HCT116 (cell line): Measurements from ENCODE around the gene ATP6V1G2. TPM values are rescaled to one million over a fixed set of nuclear protein-coding genes. Genes with fewer than 3 reads are reported as not detected.

Experiments
- ATAC-seq: fragments of 200-7000 bp; cut with Tn5 transposase; 2 replicates; pipeline ENCODE4 v1.9.1; 2020; ENCODE audit warnings: mild to moderate bottlenecking, moderate library complexity
- BruUV-seq: library from RNA; stranded (reverse); fragments of 400-500 nt; replicated peaks from 2 replicates; lab custom pipeline; 2021; lab: Mats Ljungman, UMichigan
- CTCF ChIA-PET: fragments of 300-600 bp; sonication (Branson Sonifier 250); formaldehyde crosslinking; loops from one replicate; lab custom pipeline; 2021; ENCODE audit warnings: antibody characterized with exemption; lab: Charles Lee
- POLR2A ChIA-PET: fragments of 300-600, 350-600 bp; sonication (Branson Sonifier 250); formaldehyde crosslinking; loops from one replicate; lab custom pipeline; 2021; ENCODE audit warnings: antibody characterized with exemption; lab: Charles Lee
- RAD21 ChIA-PET, 2 experiments: fragments of 300-600 bp; sonication (Branson Sonifier 250); formaldehyde crosslinking; loops; one replicate each; lab custom pipeline; 2023; ENCODE audit warnings: low total read pairs in 2 of 2; ENCODE audit not compliant: uncharacterized antibody in 2 of 2, unreplicated experiment in 2 of 2, low non-redundant PET in 1 of 2; lab: Charles Lee
- DNase-seq: peaks from one replicate; pipeline ENCODE4 v3.0.0-alpha.2; 2010; ENCODE audit warnings: low read depth, low spot score
- H2AFZ ChIP-seq: fragments of 200-600 bp; shearing (Covaris generic), sonication (generic); 2 replicates; pipeline ENCODE4 v1.6.1; 2017; ENCODE audit warnings: low read depth, mixed run types, mixed read lengths, antibody characterized with exemption, low read length; ENCODE audit not compliant: poor library complexity, severe bottlenecking
- H3K27ac ChIP-seq: 2 replicates; pipeline ENCODE4 v1.5.1; 2012; ENCODE audit warnings: low read depth, low read length
- H3K27me3 ChIP-seq: fragments of 200-600 bp; sonication (generic); 2 replicates; pipeline ENCODE4 v1.6.1; 2016; ENCODE audit warnings: mixed run types, low read length, mixed read lengths; ENCODE audit not compliant: insufficient read depth
- H3K36me3 ChIP-seq, 2 experiments: fragments of 200-500 bp in 1 of 2; fragments of 200-600 bp in 1 of 2; sonication (Bioruptor generic) in 1 of 2; sonication (generic) in 1 of 2; 2 replicates each; pipeline versions ENCODE4 v1.5.1 to v1.6.1; 2014 to 2016; ENCODE audit warnings: low read length in 2 of 2, inconsistent platforms in 1 of 2, mixed read lengths in 1 of 2, mixed run types in 1 of 2; ENCODE audit not compliant: insufficient read depth in 2 of 2, control insufficient read depth in 1 of 2
- H3K4me1 ChIP-seq, 2 experiments: fragments of 200-600 bp in 1 of 2; sonication (generic) in 1 of 2; 2 replicates each; pipeline versions ENCODE4 v1.5.1 to v1.6.1; 2012 to 2017; ENCODE audit warnings: low read length in 2 of 2, inconsistent platforms in 1 of 2, mild to moderate bottlenecking in 1 of 2, mixed read lengths in 1 of 2, mixed run types in 1 of 2, moderate library complexity in 1 of 2; ENCODE audit not compliant: insufficient read depth in 2 of 2, control insufficient read depth in 1 of 2
- H3K4me2 ChIP-seq: fragments of 200-600 bp; sonication (generic); 2 replicates; pipeline ENCODE4 v1.6.1; 2017; ENCODE audit warnings: mixed run types, low read length, mixed read lengths
- H3K4me3 ChIP-seq, 2 experiments: fragments of 200-600 bp in 1 of 2; sonication (generic) in 1 of 2; replicated peaks in 1 of 2; 2 replicates each; pipeline ENCODE4 v1.5.1; 2011 to 2016; ENCODE audit warnings: low read length in 2 of 2, control low read depth in 1 of 2, low read depth in 1 of 2, mild to moderate bottlenecking in 1 of 2, mixed read lengths in 1 of 2, mixed run types in 1 of 2
- H3K79me2 ChIP-seq: fragments of 200-600 bp; sonication (generic); 2 replicates; pipeline ENCODE4 v1.6.1; 2017; ENCODE audit warnings: mild to moderate bottlenecking, mixed run types, low read length, moderate library complexity, mixed read lengths; ENCODE audit not compliant: insufficient read depth
- H3K9ac ChIP-seq: fragments of 200-600 bp; sonication (generic); 2 replicates; pipeline ENCODE4 v1.6.1; 2016; ENCODE audit warnings: low read length, mixed read lengths
- H3K9me2 ChIP-seq: fragments of 200-600 bp; sonication (generic), shearing (Covaris generic); 2 replicates; pipeline ENCODE4 v1.6.1; 2017; ENCODE audit warnings: mixed run types, mild to moderate bottlenecking, moderate library complexity; ENCODE audit not compliant: insufficient read depth
- H3K9me3 ChIP-seq, 2 experiments: fragments of 200-500 bp in 1 of 2; fragments of 200-600 bp in 1 of 2; sonication (Bioruptor generic) in 1 of 2; sonication (generic) in 1 of 2; 2 replicates each; pipeline ENCODE4 v1.6.1; 2014 to 2017; ENCODE audit warnings: low read length in 2 of 2, mixed read lengths in 2 of 2, inconsistent platforms in 1 of 2, low read depth in 1 of 2, mild to moderate bottlenecking in 1 of 2, mixed run types in 1 of 2, moderate library complexity in 1 of 2; ENCODE audit not compliant: control insufficient read depth in 1 of 2, insufficient read depth in 1 of 2
- H4K20me1 ChIP-seq: fragments of 200-600 bp; sonication (generic), shearing (Covaris generic); 2 replicates; pipeline ENCODE4 v1.6.1; 2017; ENCODE audit warnings: mixed run types, mild to moderate bottlenecking, moderate library complexity; ENCODE audit not compliant: insufficient read depth
- ATF3 ChIP-seq: IDR thresholded peaks from 2 replicates; pipeline ENCODE4 v1.6.1; 2012
- CBX3 ChIP-seq: IDR thresholded peaks from 2 replicates; pipeline ENCODE4 v1.6.1; 2012; ENCODE audit warnings: low read depth
- CEBPB ChIP-seq: IDR thresholded peaks from 2 replicates; pipeline ENCODE4 v1.6.1; 2012; ENCODE audit warnings: low read depth
- CTCF ChIP-seq, 3 experiments: fragments of 200-600 bp in 1 of 3; sonication (generic) in 1 of 3; IDR thresholded peaks in 2 of 3; conservative IDR thresholded peaks in 1 of 3; 2 replicates each; pipeline ENCODE4 v1.5.1; 2012 to 2017; ENCODE audit warnings: low read depth in 2 of 3, low read length in 2 of 3, antibody characterized with exemption in 1 of 3, borderline replicate concordance in 1 of 3, control low read depth in 1 of 3, mild to moderate bottlenecking in 1 of 3, mixed read lengths in 1 of 3, mixed run types in 1 of 3, moderate library complexity in 1 of 3; ENCODE audit not compliant: insufficient read depth in 1 of 3
- EGR1 ChIP-seq: IDR thresholded peaks from 2 replicates; pipeline ENCODE4 v1.6.1; 2012; ENCODE audit warnings: low read depth
- EZH2 ChIP-seq: fragments of 200-600 bp; sonication (generic); IDR thresholded peaks from 2 replicates; pipeline ENCODE4 v1.6.1; 2017; ENCODE audit warnings: antibody characterized with exemption, mixed run types
- FOSL1 ChIP-seq: IDR thresholded peaks from 2 replicates; pipeline ENCODE4 v1.6.1; 2012; ENCODE audit warnings: low read depth
- JUND ChIP-seq: IDR thresholded peaks from 2 replicates; pipeline ENCODE4 v1.6.1; 2012
- MAX ChIP-seq: IDR thresholded peaks from 2 replicates; pipeline ENCODE4 v1.6.1; 2012
- POLR2A ChIP-seq: IDR thresholded peaks from 2 replicates; pipeline ENCODE4 v1.7.0; 2011; ENCODE audit warnings: borderline replicate concordance; ENCODE audit not compliant: insufficient read depth, insufficient read length; ENCODE audit errors: extremely low read depth
- POLR2AphosphoS5 ChIP-seq: IDR thresholded peaks from 2 replicates; pipeline ENCODE4 v1.6.1; 2011; ENCODE audit warnings: mild to moderate bottlenecking, low read depth, low read length, moderate library complexity
- RAD21 ChIP-seq: IDR thresholded peaks from 2 replicates; pipeline ENCODE4 v1.6.1; 2012; ENCODE audit warnings: low read depth, mild to moderate bottlenecking
- REST ChIP-seq: IDR thresholded peaks from 2 replicates; pipeline ENCODE4 v1.6.1; 2012; ENCODE audit warnings: low read depth
- SIN3A ChIP-seq: IDR thresholded peaks from 2 replicates; pipeline ENCODE4 v1.6.1; 2012; ENCODE audit warnings: low read depth
- SRF ChIP-seq: IDR thresholded peaks from 2 replicates; pipeline ENCODE4 v1.6.1; 2012; ENCODE audit warnings: low read depth
- TCF7L2 ChIP-seq: IDR thresholded peaks from 2 replicates; pipeline ENCODE4 v1.7.0; 2011; ENCODE audit warnings: borderline replicate concordance, inconsistent platforms; ENCODE audit not compliant: insufficient read depth, insufficient read length; ENCODE audit errors: extremely low read depth
- YY1 ChIP-seq: IDR thresholded peaks from 2 replicates; pipeline ENCODE4 v1.6.1; 2011; ENCODE audit warnings: low read length, low read depth, moderate library complexity, mild to moderate bottlenecking; ENCODE audit not compliant: insufficient replicate concordance; ENCODE audit errors: extremely low read depth
- ZFX ChIP-seq: fragments of 450-650 bp; IDR thresholded peaks from 2 replicates; pipeline ENCODE4 v1.6.1; 2017
- intact Hi-C: fragments of 100-400 bp; cut with micrococcal nuclease; formaldehyde crosslinking; loops from 2 replicates; pipeline ENCODE4 v1.10.0; 2022
- total RNA-seq: library from RNA; stranded (reverse); gene quantifications from one replicate; pipeline ENCODE4 v1.2.1, GENCODE V29; 2021; ENCODE audit not compliant: unreplicated experiment
- TF ChIP-seq, protein P1 (sequence below): IDR thresholded peaks from 2 replicates; pipeline ENCODE4 v1.6.1; 2011; ENCODE audit warnings: mild to moderate bottlenecking, low read length, moderate library complexity; ENCODE audit not compliant: insufficient replicate concordance; ENCODE audit errors: extremely low read depth

The ATP6V1G2 gene
- total RNA-seq, 1 experiment from 2014 or later: 1.8 TPM

- ChIA-PET CTCF (no interaction called here), RAD21 (no interaction called here), POLR2A (no interaction called here)
- no peak for DNase-seq
- no peak overlapping the region for H2AFZ ChIP-seq
- H3K4me2 ChIP-seq: no peak overlapping the region
- no peak overlapping the region for H3K9ac ChIP-seq
- H3K27me3 ChIP-seq: no peaks in the 10 kb centered on the region
- H3K79me2 ChIP-seq: no peaks in the 10 kb centered on the region
- no peak overlapping the region for H3K4me3 ChIP-seq
- H3K27ac ChIP-seq: no peak overlapping the region
- intact Hi-C loops: no loop called here
- no peaks in the 10 kb centered on the region for H4K20me1 ChIP-seq
- no peak for TF ChIP-seq CTCF (IDR thresholded peaks at IDR 0.05 in 2 of 3, conservative IDR thresholded peaks at IDR 0.05 in 1 of 3; ENCODE audit: borderline replicate concordance in 1 of 3, insufficient read depth in 1 of 3, low read depth in 2 of 3, low read length in 2 of 3)
- TF ChIP-seq, protein P1, sequence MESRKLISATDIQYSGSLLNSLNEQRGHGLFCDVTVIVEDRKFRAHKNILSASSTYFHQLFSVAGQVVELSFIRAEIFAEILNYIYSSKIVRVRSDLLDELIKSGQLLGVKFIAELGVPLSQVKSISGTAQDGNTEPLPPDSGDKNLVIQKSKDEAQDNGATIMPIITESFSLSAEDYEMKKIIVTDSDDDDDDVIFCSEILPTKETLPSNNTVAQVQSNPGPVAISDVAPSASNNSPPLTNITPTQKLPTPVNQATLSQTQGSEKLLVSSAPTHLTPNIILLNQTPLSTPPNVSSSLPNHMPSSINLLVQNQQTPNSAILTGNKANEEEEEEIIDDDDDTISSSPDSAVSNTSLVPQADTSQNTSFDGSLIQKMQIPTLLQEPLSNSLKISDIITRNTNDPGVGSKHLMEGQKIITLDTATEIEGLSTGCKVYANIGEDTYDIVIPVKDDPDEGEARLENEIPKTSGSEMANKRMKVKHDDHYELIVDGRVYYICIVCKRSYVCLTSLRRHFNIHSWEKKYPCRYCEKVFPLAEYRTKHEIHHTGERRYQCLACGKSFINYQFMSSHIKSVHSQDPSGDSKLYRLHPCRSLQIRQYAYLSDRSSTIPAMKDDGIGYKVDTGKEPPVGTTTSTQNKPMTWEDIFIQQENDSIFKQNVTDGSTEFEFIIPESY: no peak
- no peak for TF ChIP-seq SRF
- no peak for TF ChIP-seq JUND
- no peak for TF ChIP-seq ZFX
- TF ChIP-seq POLR2A: no peak
- no peak for TF ChIP-seq CBX3
- TF ChIP-seq FOSL1: no peak
- no peak for TF ChIP-seq TCF7L2
- TF ChIP-seq RAD21: no peak
- no peak for TF ChIP-seq CEBPB
- TF ChIP-seq SIN3A: no peak
- TF ChIP-seq ATF3: no peak
- no peak for TF ChIP-seq EZH2
- TF ChIP-seq EGR1: no peak
- TF ChIP-seq MAX: no peak
- TF ChIP-seq POLR2AphosphoS5: no peak
- no peak for TF ChIP-seq REST
- no peak for TF ChIP-seq YY1
- no TSS peak for BruUV-seq
- no peak for ATAC-seq
- H3K9me2 ChIP-seq: no peaks in the 10 kb centered on the region
- H3K36me3 ChIP-seq: no peaks in the 10 kb centered on the region
- no peaks in the 10 kb centered on the region for H3K9me3 ChIP-seq
- H3K4me1 ChIP-seq: 0 out of 4 replicates have a peak, but pooled peaks cover 0 to 3% of the 10 kb centered on the region in 2 experiments
These were observed 27.1 kb upstream of the ATP6V1G2 start for GRCh38 chr6:31573239-31574105.
